SK-N-SH (cell line): ENCODE data around the gene MLIP. TPM values are rescaled to one million over a fixed set of nuclear protein-coding genes. Genes with fewer than 3 reads are reported as not detected.

Source experiments
- CTCF ChIA-PET: fragments of 300-600, 350-600 bp; formaldehyde crosslinking; extraction: SDS; loops from one replicate; lab custom pipeline; 2021; lab: Yijun Ruan, JAX
- POLR2A ChIA-PET: fragments of 350-600 bp; sonication (Branson Sonifier 250); formaldehyde crosslinking; extraction: SDS; loops from one replicate; lab custom pipeline; 2020; ENCODE audit warnings: antibody characterized with exemption, inconsistent platforms; lab: Yijun Ruan, JAX
- DNase-seq: peaks from one replicate; pipeline ENCODE4 v3.0.0; 2012
- H2AFZ ChIP-seq: fragments of 200-600 bp; sonication (generic); 2 replicates; pipeline ENCODE4 v1.8.1; 2016; ENCODE audit warnings: antibody characterized with exemption, mild to moderate bottlenecking, low read depth
- H3F3A ChIP-seq: fragments of 200-600 bp; sonication (generic); replicated peaks from 2 replicates; pipeline ENCODE3; 2016; ENCODE audit warnings: antibody characterized with exemption, mild to moderate bottlenecking; ENCODE audit not compliant: insufficient read depth
- H3K27ac ChIP-seq, 2 experiments: fragments of 200-500 bp in 1 of 2; fragments of 200-600 bp in 1 of 2; sonication (Bioruptor generic) in 1 of 2; sonication (generic), shearing (Covaris generic) in 1 of 2; 2 replicates each; pipeline versions ENCODE4 v1.5.1 to v1.6.1; 2014 to 2016; ENCODE audit warnings: low read depth in 2 of 2, inconsistent platforms in 1 of 2, low read length in 1 of 2, mild to moderate bottlenecking in 1 of 2, mixed read lengths in 1 of 2
- H3K27me3 ChIP-seq: fragments of 200-600 bp; sonication (generic), shearing (Covaris generic); 2 replicates; pipeline ENCODE4 v1.6.1; 2016; ENCODE audit warnings: mixed run types; ENCODE audit not compliant: insufficient read depth
- H3K36me3 ChIP-seq, 2 experiments: fragments of 200-500 bp in 1 of 2; fragments of 200-600 bp in 1 of 2; sonication (Bioruptor generic) in 1 of 2; sonication (generic) in 1 of 2; replicated peaks in 1 of 2; 2 replicates each; pipeline versions ENCODE3 to v1.5.1; 2014 to 2016; ENCODE audit warnings: low read length in 1 of 2, mild to moderate bottlenecking in 1 of 2; ENCODE audit not compliant: insufficient read depth in 2 of 2, control insufficient read depth in 1 of 2
- H3K4me1 ChIP-seq, 2 experiments: fragments of 200-500 bp in 1 of 2; fragments of 200-600 bp in 1 of 2; sonication (Bioruptor generic) in 1 of 2; sonication (generic), shearing (Covaris generic) in 1 of 2; 2 replicates each; pipeline versions ENCODE4 v1.5.1 to v1.6.1; 2014 to 2016; ENCODE audit warnings: low read depth in 1 of 2, low read length in 1 of 2, mixed run types in 1 of 2; ENCODE audit not compliant: insufficient read depth in 2 of 2, control insufficient read depth in 1 of 2
- H3K4me2 ChIP-seq: fragments of 200-600 bp; sonication (generic), shearing (Covaris generic); 2 replicates; pipeline ENCODE4 v1.6.1; 2017; ENCODE audit warnings: mixed run types
- H3K4me3 ChIP-seq, 2 experiments: fragments of 200-500 bp in 1 of 2; fragments of 200-600 bp in 1 of 2; sonication (Bioruptor generic) in 1 of 2; sonication (generic), shearing (Covaris generic) in 1 of 2; 2 replicates each; pipeline versions ENCODE4 v1.5.1 to v1.8.1; 2014 to 2016; ENCODE audit warnings: low read depth in 2 of 2, inconsistent platforms in 1 of 2, low read length in 1 of 2, mild to moderate bottlenecking in 1 of 2, mixed read lengths in 1 of 2, moderate library complexity in 1 of 2
- H3K79me2 ChIP-seq: fragments of 200-600 bp; sonication (generic); 2 replicates; pipeline ENCODE4 v1.8.1; 2017; ENCODE audit warnings: mild to moderate bottlenecking; ENCODE audit not compliant: insufficient read depth
- H3K9ac ChIP-seq: fragments of 200-600 bp; sonication (generic); 2 replicates; pipeline ENCODE4 v1.6.1; 2017; ENCODE audit warnings: mixed run types
- H3K9me2 ChIP-seq: fragments of 200-600 bp; sonication (generic); 2 replicates; pipeline ENCODE4 v1.6.1; 2017; ENCODE audit warnings: mixed run types
- H3K9me3 ChIP-seq: fragments of 200-600 bp; sonication (generic); 2 replicates; pipeline ENCODE4 v1.6.1; 2017; ENCODE audit warnings: mixed run types, mild to moderate bottlenecking, moderate library complexity
- H4K20me1 ChIP-seq: fragments of 200-600 bp; sonication (generic); 2 replicates; pipeline ENCODE4 v1.6.1; 2017; ENCODE audit warnings: mild to moderate bottlenecking, mixed run types; ENCODE audit not compliant: insufficient read depth
- CHD2 ChIP-seq: fragments of 150-350 bp; IDR thresholded peaks from 2 replicates; pipeline ENCODE4 v1.6.1; 2018; ENCODE audit warnings: low read length; ENCODE audit not compliant: partially characterized antibody
- EZH2phosphoT487 ChIP-seq: fragments of 200-600 bp; sonication (generic); IDR thresholded peaks from 2 replicates; pipeline ENCODE4 v1.6.1; 2017; ENCODE audit warnings: low read depth, mixed run types, mild to moderate bottlenecking, antibody characterized with exemption, moderate library complexity, borderline replicate concordance
- FOSL2 ChIP-seq: IDR thresholded peaks from 2 replicates; pipeline ENCODE4 v1.4.0; 2012; ENCODE audit warnings: low read depth, mild to moderate bottlenecking, moderate library complexity, borderline replicate concordance
- FOXM1 ChIP-seq: IDR thresholded peaks from 2 replicates; pipeline ENCODE4 v1.4.0; 2012; ENCODE audit warnings: low read depth, mild to moderate bottlenecking
- GABPA ChIP-seq: IDR thresholded peaks from 2 replicates; pipeline ENCODE4 v1.4.0; 2012; ENCODE audit warnings: low read depth, mild to moderate bottlenecking
- POLR2AphosphoS5 ChIP-seq: IDR thresholded peaks from 2 replicates; pipeline ENCODE4 v1.6.1; 2012; ENCODE audit warnings: low read depth, low read length
- RAD21 ChIP-seq: IDR thresholded peaks from 2 replicates; pipeline ENCODE4 v1.6.1; 2012; ENCODE audit warnings: mild to moderate bottlenecking, low read length
- RXRA ChIP-seq: IDR thresholded peaks from 2 replicates; pipeline ENCODE4 v1.4.0; 2012; ENCODE audit warnings: low read depth, mild to moderate bottlenecking, borderline replicate concordance
- SIN3A ChIP-seq: IDR thresholded peaks from 2 replicates; pipeline ENCODE4 v1.6.1; 2012; ENCODE audit warnings: low read depth, mild to moderate bottlenecking, low read length, moderate library complexity, borderline replicate concordance
- TAF1 ChIP-seq: IDR thresholded peaks from 2 replicates; pipeline ENCODE4 v1.6.1; 2012; ENCODE audit warnings: low read depth, mild to moderate bottlenecking, low read length, moderate library complexity, borderline replicate concordance
- TCF12 ChIP-seq: IDR thresholded peaks from 2 replicates; pipeline ENCODE4 v1.4.0; 2012
- TEAD4 ChIP-seq: IDR thresholded peaks from 2 replicates; pipeline ENCODE4 v1.4.0; 2012; ENCODE audit warnings: mild to moderate bottlenecking, borderline replicate concordance; ENCODE audit not compliant: insufficient read depth
- USF2 ChIP-seq: fragments of 150-350 bp; IDR thresholded peaks from 2 replicates; pipeline ENCODE4 v1.6.1; 2017; ENCODE audit warnings: antibody characterized with exemption, low read length, low read depth, borderline replicate concordance
- WGBS: methylation state at CpG from one replicate; pipeline ENCODE4 v1.1.6; 2017; ENCODE audit warnings: low lambda C conversion rate; 5-methylcytosine and 5-hydroxymethylcytosine counted together
- polyA plus RNA-seq, 3 experiments: library from polyadenylated mRNA; depleted of rRNA; stranded (reverse); fragments of >200 nt; gene quantifications; 2 replicates each; pipeline ENCODE4 v1.2.3, GENCODE V29; 2012
- TF ChIP-seq, protein P1 (sequence below): IDR thresholded peaks from 2 replicates; pipeline ENCODE4 v1.4.0; 2012; ENCODE audit warnings: low read depth

Gene MLIP
- polyA plus RNA-seq, 1 of the 3 experiments (the other 2 are of a cell fraction) = not detected

DNA sequence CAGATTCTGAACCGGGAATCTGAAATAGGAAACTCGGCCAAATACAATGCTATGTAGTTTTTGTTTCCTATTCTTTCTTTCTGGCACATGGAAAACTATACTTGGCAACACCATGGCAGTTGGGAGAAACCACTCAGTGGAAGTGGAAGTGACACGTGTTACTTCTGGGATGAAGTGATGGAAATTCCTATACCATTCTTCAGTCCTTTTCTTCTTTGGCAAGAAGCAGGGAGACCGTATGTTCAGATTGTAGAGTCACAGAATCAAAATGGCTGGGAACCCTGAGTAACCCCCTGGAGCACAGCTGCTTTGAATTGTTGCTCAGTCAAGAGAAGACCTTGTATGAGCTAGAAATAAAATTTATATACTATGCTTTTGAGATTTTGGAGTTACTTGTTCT lies 178.2 kb downstream of the MLIP start:
- H3K9me2 ChIP-seq = no peaks in the 10 kb centered on the region
- no peaks in the 10 kb centered on the region for H3K79me2 ChIP-seq
- ChIA-PET POLR2A (no interaction called here), CTCF (no interaction called here)
- no peak overlapping the region for H3K9ac ChIP-seq
- TF ChIP-seq EZH2phosphoT487 (no peak), GABPA (no peak), RAD21 (no peak), POLR2AphosphoS5 (no peak), RXRA (no peak), TAF1 (no peak), CHD2 (no peak), SIN3A (no peak), FOXM1 (no peak), USF2 (no peak), TEAD4 (no peak)
- TF ChIP-seq, protein P1, sequence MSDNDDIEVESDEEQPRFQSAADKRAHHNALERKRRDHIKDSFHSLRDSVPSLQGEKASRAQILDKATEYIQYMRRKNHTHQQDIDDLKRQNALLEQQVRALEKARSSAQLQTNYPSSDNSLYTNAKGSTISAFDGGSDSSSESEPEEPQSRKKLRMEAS = no peak
- H3K4me1 ChIP-seq = peaks cover 0 to 47% of the 10 kb centered on the region in 2 experiments
- peaks cover 40% of the 10 kb centered on the region for H3F3A ChIP-seq
- H3K27ac ChIP-seq = peak overlapping the region in 1 of 2 experiments; percentile 57; a peak in 1 of 4 replicates
- no peak for DNase-seq
- no peaks in the 10 kb centered on the region for H3K9me3 ChIP-seq
- no peaks in the 10 kb centered on the region for H3K27me3 ChIP-seq
- WGBS = 54% methylated on average over 4 of the region's 4 CpGs
- H2AFZ ChIP-seq = peak overlapping the region; percentile 29; the same call in 1 of the 2 replicates
- H3K4me3 ChIP-seq = no peak overlapping the region
- H3K4me2 ChIP-seq = no peak overlapping the region
- no peaks in the 10 kb centered on the region for H3K36me3 ChIP-seq
- no peaks in the 10 kb centered on the region for H4K20me1 ChIP-seq

- H3F3A ChIP-seq = peaks cover 30% of the 10 kb centered on the region
- H3K9ac ChIP-seq = peak overlapping the region; percentile 12; the same call in 1 of the 2 replicates
- no peaks in the 10 kb centered on the region for H3K27me3 ChIP-seq
- no peak overlapping the region for H3K4me3 ChIP-seq
- POLR2A ChIA-PET = no interaction called here
- H3K9me2 ChIP-seq = no peaks in the 10 kb centered on the region
- H3K9me3 ChIP-seq = no peaks in the 10 kb centered on the region
- TF ChIP-seq POLR2AphosphoS5 = no peak
- TF ChIP-seq FOSL2 = peak; percentile 21; the same call in 1 of the 2 replicates
- TF ChIP-seq TCF12 = 0 out of 2 replicates have a peak, but pooled peaks have one; percentile 5
- CTCF ChIA-PET = no interaction called here
- no peaks in the 10 kb centered on the region for H3K36me3 ChIP-seq
- peak overlapping the region; percentile 3; the same call in 1 of the 2 replicates for H3K4me2 ChIP-seq
- 23% methylated on average over 2 of the region's 2 CpGs for WGBS
- no peaks in the 10 kb centered on the region for H4K20me1 ChIP-seq
- H3K79me2 ChIP-seq = no peaks in the 10 kb centered on the region
- H3K4me1 ChIP-seq = peaks cover 0 to 37% of the 10 kb centered on the region in 2 experiments
- peak overlapping the region; percentile 58 for H2AFZ ChIP-seq
- no peak for DNase-seq
- H3K27ac ChIP-seq = peak overlapping the region; percentile 58 to 61; a peak in 3 of 4 replicates
Observed at GRCh38 chr6:54291146-54291545, 179.9 kb downstream of the MLIP start.
